BLaER1 (cell line): ENCODE results near the gene STOX2.

Source experiments
- H3K27ac ChIP-seq: shearing (Covaris generic); formaldehyde crosslinking; 2 replicates; pipeline ENCODE4 v1.8.1; 2022
- H3K27me3 ChIP-seq: shearing (Covaris generic); formaldehyde crosslinking; 2 replicates; pipeline ENCODE4 v1.8.1; 2022
- H3K36me3 ChIP-seq: shearing (Covaris generic); formaldehyde crosslinking; 2 replicates; pipeline ENCODE4 v1.8.1; 2022
- H3K4me1 ChIP-seq: shearing (Covaris generic); formaldehyde crosslinking; 2 replicates; pipeline ENCODE4 v1.8.1; 2022
- H3K4me2 ChIP-seq: shearing (Covaris generic); formaldehyde crosslinking; 2 replicates; pipeline ENCODE4 v1.8.1; 2022
- H3K4me3 ChIP-seq: shearing (Covaris generic); formaldehyde crosslinking; 2 replicates; pipeline ENCODE4 v1.8.1; 2022
- H3K9ac ChIP-seq: shearing (Covaris generic); formaldehyde crosslinking; 2 replicates; pipeline ENCODE4 v1.8.1; 2022
- H3K9me3 ChIP-seq: shearing (Covaris generic); formaldehyde crosslinking; 2 replicates; pipeline ENCODE4 v1.8.1; 2022
- H4K20me1 ChIP-seq: shearing (Covaris generic); formaldehyde crosslinking; 2 replicates; pipeline ENCODE4 v1.8.1; 2022
- Cebpa-rat ChIP-seq: shearing (Covaris generic); IDR thresholded peaks from 2 replicates; pipeline ENCODE4 v1.8.1; 2022

The STOX2 gene

GRCh38 chr4:183960046-183960420, 54.9 kb downstream of the STOX2 start:
- no peak overlapping the region for H3K4me2 ChIP-seq
- no peak overlapping the region for H3K4me3 ChIP-seq
- H3K27ac ChIP-seq: no peak overlapping the region

GRCh38 chr4:183960962-183961541, 55.9 kb downstream of the STOX2 start:
- no peak for TF ChIP-seq Cebpa-rat
- Histone ChIP-seq H3K4me3 (no peak overlapping the region), H3K27ac (no peak overlapping the region), H3K9me3 (no peaks in the 10 kb centered on the region), H3K9ac (no peak overlapping the region), H3K4me2 (no peak overlapping the region), H3K27me3 (no peaks in the 10 kb centered on the region), H3K4me1 (peaks cover 9% of the 10 kb centered on the region), H3K36me3 (no peaks in the 10 kb centered on the region), H4K20me1 (no peaks in the 10 kb centered on the region)

More at GRCh38 chr4:183960046-183960420, 54.9 kb downstream of the STOX2 start:
- no peak for TF ChIP-seq Cebpa-rat
- no peak overlapping the region for H3K9ac ChIP-seq
- H3K9me3 ChIP-seq: no peaks in the 10 kb centered on the region
- H3K4me1 ChIP-seq: peaks cover 9% of the 10 kb centered on the region
- no peaks in the 10 kb centered on the region for H4K20me1 ChIP-seq
- no peaks in the 10 kb centered on the region for H3K27me3 ChIP-seq
- H3K36me3 ChIP-seq: no peaks in the 10 kb centered on the region

DNA sequence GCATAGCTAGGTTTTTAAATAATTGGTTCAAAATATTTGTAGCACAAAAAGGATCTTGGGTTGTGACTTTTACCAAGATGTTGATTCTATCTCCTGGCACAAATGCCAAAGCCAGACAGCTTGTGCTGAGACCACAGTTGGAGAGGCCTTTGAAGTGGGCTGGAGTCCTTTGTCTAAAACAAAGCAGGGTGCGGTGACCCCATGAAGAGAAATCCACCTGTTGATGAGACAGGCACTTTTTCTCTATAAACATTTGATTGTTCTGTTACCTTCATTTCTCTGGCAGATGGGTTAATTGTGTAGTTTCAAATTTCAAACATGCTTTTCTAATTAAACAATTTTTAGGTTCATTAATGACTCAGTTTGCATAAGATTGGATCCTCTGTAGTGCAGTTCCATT, 56.7 kb downstream of the STOX2 start:
- no peaks in the 10 kb centered on the region for H4K20me1 ChIP-seq
- no peaks in the 10 kb centered on the region for H3K36me3 ChIP-seq
- H3K9me3 ChIP-seq: no peaks in the 10 kb centered on the region
- no peak overlapping the region for H3K27ac ChIP-seq
- no peak for TF ChIP-seq Cebpa-rat
- H3K4me1 ChIP-seq: peaks cover 9% of the 10 kb centered on the region
- no peak overlapping the region for H3K4me2 ChIP-seq
- H3K4me3 ChIP-seq: no peak overlapping the region
- no peaks in the 10 kb centered on the region for H3K27me3 ChIP-seq
- H3K9ac ChIP-seq: no peak overlapping the region

DNA sequence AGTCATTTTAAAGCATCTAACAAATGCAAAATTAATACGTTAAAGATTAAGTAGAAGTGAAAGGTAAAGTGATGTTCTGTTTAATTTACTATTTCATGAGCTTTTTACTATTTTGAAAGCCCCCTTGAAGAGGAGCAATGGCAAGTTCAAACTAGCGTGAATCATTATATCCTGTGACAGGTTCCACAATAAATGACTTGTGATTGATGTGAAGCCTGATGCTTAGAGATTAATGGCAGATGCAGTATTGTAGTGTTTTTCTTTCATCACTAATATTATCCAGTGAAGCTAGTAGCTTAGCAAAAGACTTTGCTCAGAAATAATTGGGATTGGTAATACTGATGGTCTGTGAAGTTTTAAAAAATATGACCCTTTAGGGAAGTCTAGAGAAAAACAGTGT, 57.3 kb downstream of the STOX2 start:
- no peaks in the 10 kb centered on the region for H4K20me1 ChIP-seq
- no peak overlapping the region for H3K4me3 ChIP-seq
- H3K27ac ChIP-seq: no peak overlapping the region
- H3K9ac ChIP-seq: no peak overlapping the region
- H3K4me2 ChIP-seq: no peak overlapping the region
- H3K9me3 ChIP-seq: no peaks in the 10 kb centered on the region
- H3K4me1 ChIP-seq: peaks cover 5% of the 10 kb centered on the region
- H3K36me3 ChIP-seq: no peaks in the 10 kb centered on the region
- no peak for TF ChIP-seq Cebpa-rat
- no peaks in the 10 kb centered on the region for H3K27me3 ChIP-seq

GRCh38 chr4:183966371-183966770, 61.3 kb downstream of the STOX2 start:
- H3K27ac ChIP-seq: no peak overlapping the region
- no peak overlapping the region for H3K4me2 ChIP-seq
- no peaks in the 10 kb centered on the region for H4K20me1 ChIP-seq
- H3K9me3 ChIP-seq: no peaks in the 10 kb centered on the region
- H3K9ac ChIP-seq: no peak overlapping the region
- no peaks in the 10 kb centered on the region for H3K4me1 ChIP-seq
- no peak overlapping the region for H3K4me3 ChIP-seq
- H3K36me3 ChIP-seq: no peaks in the 10 kb centered on the region
- no peaks in the 10 kb centered on the region for H3K27me3 ChIP-seq
- TF ChIP-seq Cebpa-rat: no peak

- no peak for TF ChIP-seq Cebpa-rat
These were observed 62.2 kb downstream of the STOX2 start for GRCh38 chr4:183967266-183967665.

DNA sequence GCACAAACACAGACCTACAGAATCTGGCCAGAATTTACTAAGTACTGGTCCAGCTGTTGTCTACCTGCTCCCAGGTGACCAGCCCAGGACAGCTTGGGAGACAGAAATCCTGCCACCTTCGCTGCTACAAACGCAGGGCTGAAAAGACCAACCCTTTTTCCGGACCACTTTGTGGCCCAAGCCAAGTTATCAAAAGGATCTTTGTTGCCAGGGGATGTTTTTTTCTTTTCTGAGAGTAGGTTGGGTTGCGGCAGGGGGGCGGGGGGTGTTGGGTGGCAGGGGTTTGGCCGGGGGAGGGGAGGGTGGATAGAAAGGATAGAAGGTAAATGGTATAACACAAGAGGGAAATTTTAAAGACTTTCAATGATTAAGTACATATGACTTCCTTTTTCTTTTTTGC, 63.4 kb downstream of the STOX2 start:
- no peak for TF ChIP-seq Cebpa-rat
- no peaks in the 10 kb centered on the region for H3K36me3 ChIP-seq

More at GRCh38 chr4:183967266-183967665, 62.2 kb downstream of the STOX2 start:
- Histone ChIP-seq H3K36me3 (no peaks in the 10 kb centered on the region), H3K27me3 (no peaks in the 10 kb centered on the region), H3K9me3 (0 out of 2 replicates have a peak, but pooled peaks cover 4% of the 10 kb centered on the region), H3K9ac (no peak overlapping the region), H3K27ac (no peak overlapping the region), H3K4me3 (no peak overlapping the region), H4K20me1 (no peaks in the 10 kb centered on the region), H3K4me1 (no peaks in the 10 kb centered on the region), H3K4me2 (no peak overlapping the region)

DNA sequence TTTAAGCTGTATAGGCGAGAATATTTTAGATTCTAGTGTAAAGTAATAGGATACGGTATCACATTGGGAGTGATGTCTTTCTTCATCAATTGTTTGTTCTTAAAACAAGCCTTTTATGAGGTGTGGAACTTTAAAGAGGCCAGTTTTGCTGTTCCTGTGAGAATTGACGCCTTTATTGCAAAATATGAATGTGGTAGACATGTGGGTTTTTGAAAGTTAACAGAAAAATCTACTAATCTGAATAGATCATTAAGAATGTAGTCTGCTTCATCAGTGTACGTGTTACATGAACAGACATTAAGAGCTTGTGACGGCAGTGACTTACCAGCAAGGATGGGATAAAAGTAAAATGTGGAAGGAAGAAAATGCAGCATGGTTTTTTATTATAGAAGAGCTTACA, 63.8 kb downstream of the STOX2 start:
- TF ChIP-seq Cebpa-rat: no peak
- H3K4me2 ChIP-seq: no peak overlapping the region
- no peaks in the 10 kb centered on the region for H3K36me3 ChIP-seq
- no peak overlapping the region for H3K9ac ChIP-seq
- H3K9me3 ChIP-seq: peaks cover 11% of the 10 kb centered on the region
- no peaks in the 10 kb centered on the region for H3K27me3 ChIP-seq
- no peak overlapping the region for H3K27ac ChIP-seq
- no peaks in the 10 kb centered on the region for H4K20me1 ChIP-seq
- H3K4me3 ChIP-seq: no peak overlapping the region
- H3K4me1 ChIP-seq: no peaks in the 10 kb centered on the region

More for the DNA sequence above, 63.4 kb downstream of the STOX2 start:
- Histone ChIP-seq H3K4me2 (no peak overlapping the region), H3K27ac (no peak overlapping the region), H3K9me3 (peaks cover 6% of the 10 kb centered on the region), H4K20me1 (no peaks in the 10 kb centered on the region), H3K4me3 (no peak overlapping the region), H3K9ac (no peak overlapping the region), H3K4me1 (no peaks in the 10 kb centered on the region), H3K27me3 (no peaks in the 10 kb centered on the region)

DNA sequence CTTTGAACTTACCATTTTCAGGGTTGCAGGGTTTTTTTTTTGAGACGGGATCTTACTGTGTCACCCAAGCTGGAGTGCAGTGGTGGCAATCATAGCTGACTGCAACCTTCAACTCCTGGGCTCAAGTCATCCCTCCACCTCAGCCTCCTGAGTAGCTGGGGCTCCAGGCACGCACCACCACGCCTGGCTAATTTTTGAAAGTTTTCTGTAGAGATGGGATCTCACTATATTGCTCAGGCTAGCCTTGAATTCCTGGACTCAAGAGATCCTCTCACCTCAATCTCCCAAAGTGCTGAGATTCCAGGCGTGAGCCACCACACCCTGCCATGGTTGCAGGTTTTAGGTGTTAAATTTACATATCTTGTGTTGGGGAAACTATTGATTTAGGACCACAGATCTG, 64.5 kb downstream of the STOX2 start:
- H3K4me1 ChIP-seq: no peaks in the 10 kb centered on the region
- H3K27ac ChIP-seq: no peak overlapping the region
- H3K4me2 ChIP-seq: no peak overlapping the region
- TF ChIP-seq Cebpa-rat: no peak
- no peaks in the 10 kb centered on the region for H4K20me1 ChIP-seq
- peaks cover 13% of the 10 kb centered on the region for H3K9me3 ChIP-seq
- H3K27me3 ChIP-seq: no peaks in the 10 kb centered on the region
- no peak overlapping the region for H3K4me3 ChIP-seq
- no peaks in the 10 kb centered on the region for H3K36me3 ChIP-seq
- H3K9ac ChIP-seq: no peak overlapping the region

DNA sequence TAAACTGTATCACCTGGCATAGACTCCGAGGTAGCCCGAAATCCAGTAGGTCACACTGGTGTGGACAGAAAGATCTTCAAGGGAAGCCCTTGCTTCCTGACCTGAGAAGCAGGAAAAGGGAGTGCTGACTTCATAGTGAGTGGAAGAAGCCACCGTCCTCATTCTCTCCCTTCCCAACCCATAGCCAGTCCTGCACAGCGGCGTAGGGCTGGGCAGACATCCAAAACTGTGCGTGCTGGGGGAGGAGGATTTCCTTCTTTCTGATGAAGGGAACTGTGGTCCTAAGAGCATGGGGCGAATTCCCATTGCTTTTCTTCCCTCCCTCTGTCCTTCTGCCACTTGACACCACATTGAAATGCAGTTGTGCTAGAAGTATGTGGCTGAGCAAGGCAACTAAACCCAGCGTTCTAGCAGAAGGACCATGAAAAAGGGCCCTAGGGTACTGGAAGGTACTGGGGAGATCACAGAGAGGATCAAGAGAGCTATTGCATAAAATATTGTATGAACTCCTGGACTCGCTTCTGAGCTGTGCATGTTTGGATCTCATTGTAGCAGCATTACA, 66.9 kb downstream of the STOX2 start:
- no peak overlapping the region for H3K27ac ChIP-seq
- no peak overlapping the region for H3K9ac ChIP-seq
- no peak overlapping the region for H3K4me3 ChIP-seq
- H3K4me1 ChIP-seq: no peaks in the 10 kb centered on the region
- TF ChIP-seq Cebpa-rat: no peak
- H3K27me3 ChIP-seq: no peaks in the 10 kb centered on the region
- H4K20me1 ChIP-seq: no peaks in the 10 kb centered on the region
- H3K4me2 ChIP-seq: no peak overlapping the region
- H3K9me3 ChIP-seq: peaks cover 23% of the 10 kb centered on the region
- H3K36me3 ChIP-seq: no peaks in the 10 kb centered on the region

- no peak overlapping the region for H3K4me3 ChIP-seq
- peaks cover 1% of the 10 kb centered on the region for H3K4me1 ChIP-seq
- H3K4me2 ChIP-seq: no peak overlapping the region
- H3K9me3 ChIP-seq: peaks cover 20% of the 10 kb centered on the region
- no peaks in the 10 kb centered on the region for H3K36me3 ChIP-seq
- no peaks in the 10 kb centered on the region for H3K27me3 ChIP-seq
- no peak overlapping the region for H3K27ac ChIP-seq
- no peak overlapping the region for H3K9ac ChIP-seq
- TF ChIP-seq Cebpa-rat: no peak
- H4K20me1 ChIP-seq: no peaks in the 10 kb centered on the region
These were observed 72.6 kb downstream of the STOX2 start for GRCh38 chr4:183977707-183978106.
